Lower lobe of right lung (tissue), 2 donors: ENCODE results near the gene TLE4. TPM values are rescaled to one million over a fixed set of nuclear protein-coding genes. Genes with fewer than 3 reads are reported as not detected.
A peak's percentile ranks its signal among the peaks of the same experiment; 100 is the strongest.

ENCODE experiments used
- ATAC-seq, 2 donors: fragments of 200-7000 bp; cut with Tn5 transposase; one replicate each; pipeline ENCODE4 v1.9.1; 2020 to 2022; ENCODE audit warnings: mild to moderate bottlenecking in 2 of 2, moderate library complexity in 2 of 2
- DNase-seq: peaks from one replicate; pipeline ENCODE4 v3.0.0-alpha.2; 2020
- H3K27ac ChIP-seq: fragments of 200-600 bp; one replicate; pipeline ENCODE4 v1.8.0; 2022
- H3K27me3 ChIP-seq: fragments of 200-600 bp; one replicate; pipeline ENCODE4 v1.8.0; 2022; ENCODE audit warnings: low read depth
- H3K36me3 ChIP-seq: fragments of 200-600 bp; one replicate; pipeline ENCODE4 v1.8.0; 2022; ENCODE audit warnings: mild to moderate bottlenecking
- H3K4me1 ChIP-seq: fragments of 200-600 bp; one replicate; pipeline ENCODE4 v1.8.0; 2022
- H3K4me3 ChIP-seq: fragments of 200-600 bp; one replicate; pipeline ENCODE4 v1.8.0; 2022; ENCODE audit warnings: mild to moderate bottlenecking
- H3K9me3 ChIP-seq: fragments of 200-600 bp; one replicate; pipeline ENCODE4 v1.8.0; 2022
- CTCF ChIP-seq: fragments of 200-600 bp; IDR thresholded peaks from one replicate; pipeline ENCODE4 v1.8.0; 2022; ENCODE audit warnings: antibody characterized with exemption, mild to moderate bottlenecking
- intact Hi-C: fragments of 100-400 bp; cut with DNase I; formaldehyde crosslinking; loops from one replicate; pipeline ENCODE4 v1.11.0; 2022
- total RNA-seq: library from RNA; stranded (reverse); fragmentation: NEBNext Ultra II Directional; extraction: Animal tissue kit (Norgen Biotek cat#: 25700); gene quantifications from one replicate; pipeline ENCODE4 v1.2.1, GENCODE V29; 2021
- donor health status: DM: no; HTN: yes; CAD: no; lungs with severe emphysema.

TLE4 gene
- total RNA-seq, 1 donor from 2014 or later = 48.6 TPM

- H3K36me3 ChIP-seq = no peaks in the 10 kb centered on the region
- H3K4me3 ChIP-seq = no peak overlapping the region
- ATAC-seq (no peak), DNase-seq (no peak)
- H3K27ac ChIP-seq = no peak overlapping the region
- intact Hi-C loops = no loop called here
- no peak for TF ChIP-seq CTCF
- H3K4me1 ChIP-seq = no peaks in the 10 kb centered on the region
- H3K9me3 ChIP-seq = no peaks in the 10 kb centered on the region
- no peaks in the 10 kb centered on the region for H3K27me3 ChIP-seq
Measured at GRCh38 chr9:79684059-79684458, 112.3 kb downstream of the TLE4 start.

GRCh38 chr9:79684711-79685575 lies 113.2 kb downstream of the TLE4 start:
- no peak for ATAC-seq

GRCh38 chr9:79685577-79685976 lies 113.8 kb downstream of the TLE4 start:
- DNase-seq = no peak
- intact Hi-C loops = no loop called here
- no peaks in the 10 kb centered on the region for H3K27me3 ChIP-seq
- no peak for TF ChIP-seq CTCF
- no peaks in the 10 kb centered on the region for H3K9me3 ChIP-seq
- no peaks in the 10 kb centered on the region for H3K4me1 ChIP-seq
- ATAC-seq = no peak
- no peak overlapping the region for H3K27ac ChIP-seq
- no peaks in the 10 kb centered on the region for H3K36me3 ChIP-seq
- no peak overlapping the region for H3K4me3 ChIP-seq

More at GRCh38 chr9:79684711-79685575, 113.2 kb downstream of the TLE4 start:
- no peaks in the 10 kb centered on the region for H3K4me1 ChIP-seq
- intact Hi-C loops = no loop called here
- H3K36me3 ChIP-seq = no peaks in the 10 kb centered on the region
- no peak overlapping the region for H3K27ac ChIP-seq
- no peak for DNase-seq
- H3K4me3 ChIP-seq = no peak overlapping the region
- no peaks in the 10 kb centered on the region for H3K27me3 ChIP-seq
- H3K9me3 ChIP-seq = no peaks in the 10 kb centered on the region
- TF ChIP-seq CTCF = no peak

GRCh38 chr9:79686381-79687130 lies 114.8 kb downstream of the TLE4 start:
- Histone ChIP-seq H3K36me3 (no peaks in the 10 kb centered on the region), H3K27me3 (no peaks in the 10 kb centered on the region), H3K9me3 (no peaks in the 10 kb centered on the region), H3K4me3 (no peak overlapping the region), H3K4me1 (no peaks in the 10 kb centered on the region), H3K27ac (no peak overlapping the region)
- DNase-seq = no peak
- no peak for TF ChIP-seq CTCF
- intact Hi-C loops = no loop called here
- no peak for ATAC-seq

GRCh38 chr9:79687131-79687447 lies 115.3 kb downstream of the TLE4 start:
- intact Hi-C loops = no loop called here
- no peak overlapping the region for H3K27ac ChIP-seq
- H3K27me3 ChIP-seq = no peaks in the 10 kb centered on the region
- ATAC-seq (peak; percentile 47 to 49), DNase-seq (no peak)
- no peak for TF ChIP-seq CTCF
- H3K9me3 ChIP-seq = no peaks in the 10 kb centered on the region
- no peak overlapping the region for H3K4me3 ChIP-seq
- H3K4me1 ChIP-seq = no peaks in the 10 kb centered on the region
- H3K36me3 ChIP-seq = no peaks in the 10 kb centered on the region
